ENCODE measurements around the gene FANK1.

- no peak for TF ChIP-seq CTCF (IDR thresholded peaks at IDR 0.05; ENCODE audit: poor library complexity, severe bottlenecking)
- TF ChIP-seq RAD21 (conservative IDR thresholded peaks at IDR 0.05) = no peak
Measured at GRCh38 chr10:125984346-125984745, 88.0 kb downstream of the FANK1 start.

Measured in neural cell (in vitro differentiated cells).